ENCODE results near the gene FBXL7. TPM values are rescaled to one million over a fixed set of nuclear protein-coding genes. Genes with fewer than 3 reads are reported as not detected.

FBXL7 gene
- total RNA-seq, 4 donors from 2014 or later: 5.7 to 47.4 (median 6.3) TPM

DNA sequence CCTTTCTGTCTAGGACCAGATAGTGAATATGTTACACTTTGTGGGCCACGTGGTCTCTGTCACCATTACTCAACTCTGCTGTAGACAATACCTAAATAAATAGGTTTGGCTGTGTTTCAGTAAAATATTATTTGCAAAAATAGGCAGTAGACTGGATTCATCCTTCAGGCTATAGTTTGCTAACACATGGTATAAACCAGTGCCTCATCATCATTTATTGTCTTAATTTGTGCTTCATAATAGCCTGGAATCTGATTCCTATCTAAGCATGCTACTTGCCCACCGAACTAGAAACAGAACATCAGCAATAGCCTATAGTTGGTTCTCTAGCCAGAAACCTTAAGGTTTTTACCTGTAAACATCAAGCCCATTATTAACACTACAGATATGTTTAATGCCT lies 215.6 kb downstream of the FBXL7 start:
- Histone ChIP-seq H3K4me1 (peaks cover 0 to 5% (median 0%) of the 10 kb centered on the region in 4 donors), H3K36me3 (no peaks in the 10 kb centered on the region), H3K4me3 (no peak overlapping the region), H3K9me3 (no peaks in the 10 kb centered on the region), H3K27me3 (no peaks in the 10 kb centered on the region), H3K27ac (no peak overlapping the region)
- DNase-seq: no peak
- TF ChIP-seq POLR2AphosphoS5 (IDR thresholded peaks at IDR 0.05) (no peak), POLR2A (IDR thresholded peaks at IDR 0.05) (no peak), EP300 (IDR thresholded peaks at IDR 0.05; ENCODE audit: low read depth) (no peak)
- TF ChIP-seq, protein P1, sequence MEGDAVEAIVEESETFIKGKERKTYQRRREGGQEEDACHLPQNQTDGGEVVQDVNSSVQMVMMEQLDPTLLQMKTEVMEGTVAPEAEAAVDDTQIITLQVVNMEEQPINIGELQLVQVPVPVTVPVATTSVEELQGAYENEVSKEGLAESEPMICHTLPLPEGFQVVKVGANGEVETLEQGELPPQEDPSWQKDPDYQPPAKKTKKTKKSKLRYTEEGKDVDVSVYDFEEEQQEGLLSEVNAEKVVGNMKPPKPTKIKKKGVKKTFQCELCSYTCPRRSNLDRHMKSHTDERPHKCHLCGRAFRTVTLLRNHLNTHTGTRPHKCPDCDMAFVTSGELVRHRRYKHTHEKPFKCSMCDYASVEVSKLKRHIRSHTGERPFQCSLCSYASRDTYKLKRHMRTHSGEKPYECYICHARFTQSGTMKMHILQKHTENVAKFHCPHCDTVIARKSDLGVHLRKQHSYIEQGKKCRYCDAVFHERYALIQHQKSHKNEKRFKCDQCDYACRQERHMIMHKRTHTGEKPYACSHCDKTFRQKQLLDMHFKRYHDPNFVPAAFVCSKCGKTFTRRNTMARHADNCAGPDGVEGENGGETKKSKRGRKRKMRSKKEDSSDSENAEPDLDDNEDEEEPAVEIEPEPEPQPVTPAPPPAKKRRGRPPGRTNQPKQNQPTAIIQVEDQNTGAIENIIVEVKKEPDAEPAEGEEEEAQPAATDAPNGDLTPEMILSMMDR (IDR thresholded peaks at IDR 0.05): no peak
- intact Hi-C loops (cut with DNase I; ENCODE audit: low total_unique reads) (no loop called here), in situ Hi-C loops (cut with MboI; ENCODE audit: low pct_ligation_motif_present in 1 of 4, low pct_unique_long_range_greater_than_20kb in 1 of 4, low sequenced_read_pairs in 3 of 4) (no loop called here)
- WGBS, 2 donors (ENCODE audit: low coverage in 1 of 2): 74 to 76% methylated on average over 2 of the region's 2 CpGs

DNA sequence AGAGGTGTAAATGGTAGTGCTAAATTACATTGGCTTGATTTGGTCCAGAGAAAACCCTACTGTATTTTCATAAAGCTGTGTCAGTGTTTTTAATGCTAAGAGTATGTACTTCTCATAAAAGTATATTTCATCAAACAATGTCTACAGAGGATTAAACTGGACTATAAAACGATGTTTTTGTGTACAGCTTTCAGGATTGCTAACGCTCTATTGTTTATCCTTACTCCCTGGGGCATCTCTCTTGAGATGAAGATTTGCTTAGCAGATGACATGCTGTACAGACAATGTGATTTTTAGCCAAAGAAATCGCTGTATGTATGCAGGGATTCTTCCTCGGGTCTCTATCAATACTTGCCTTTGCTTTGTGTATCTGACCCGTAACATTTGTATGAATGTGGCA lies 216.0 kb downstream of the FBXL7 start:
- no peak for DNase-seq
- Histone ChIP-seq H3K36me3 (no peaks in the 10 kb centered on the region), H3K27ac (no peak overlapping the region), H3K4me1 (peaks cover 0 to 5% (median 0%) of the 10 kb centered on the region in 4 donors), H3K4me3 (no peak overlapping the region), H3K9me3 (no peaks in the 10 kb centered on the region), H3K27me3 (no peaks in the 10 kb centered on the region)
- no peak for TF ChIP-seq EP300 (IDR thresholded peaks at IDR 0.05; ENCODE audit: low read depth)
- TF ChIP-seq, protein P1 (IDR thresholded peaks at IDR 0.05): no peak
- no peak for TF ChIP-seq POLR2AphosphoS5 (IDR thresholded peaks at IDR 0.05)
- no peak for TF ChIP-seq POLR2A (IDR thresholded peaks at IDR 0.05)
- in situ Hi-C loops (cut with MboI; ENCODE audit: low pct_ligation_motif_present in 1 of 4, low pct_unique_long_range_greater_than_20kb in 1 of 4, low sequenced_read_pairs in 3 of 4): no loop called here
- intact Hi-C loops (cut with DNase I; ENCODE audit: low total_unique reads): no loop called here
- WGBS, 2 donors (ENCODE audit: low coverage in 1 of 2): 52 to 55% methylated on average over 5 of the region's 5 CpGs

DNA sequence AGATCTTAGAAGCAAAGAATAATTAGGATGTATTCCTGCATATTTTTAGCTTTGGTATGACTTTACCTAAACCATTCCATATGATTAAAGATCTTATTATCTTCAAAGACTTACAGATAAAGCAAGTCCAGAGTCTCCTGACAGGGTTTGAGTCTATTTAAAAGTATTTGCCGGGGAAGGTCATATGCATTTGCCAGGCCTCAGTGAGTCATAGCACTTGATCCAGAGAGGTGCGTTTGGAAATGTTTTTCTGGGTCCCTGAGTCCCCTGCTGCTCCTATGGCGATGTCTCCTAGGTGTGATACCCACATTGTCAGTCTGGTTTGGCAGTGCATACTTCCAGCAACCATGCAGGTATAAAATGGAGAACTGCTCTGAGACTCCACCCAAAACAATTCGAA lies 217.0 kb downstream of the FBXL7 start:
- H3K27me3 ChIP-seq: no peaks in the 10 kb centered on the region
- H3K4me3 ChIP-seq: no peak overlapping the region
- WGBS, 2 donors (ENCODE audit: low coverage in 1 of 2): 65% methylated on average over 4 of the region's 4 CpGs; no CpG with 5 or more reads in 1 of the 2 donors
- H3K9me3 ChIP-seq: no peaks in the 10 kb centered on the region
- no peaks in the 10 kb centered on the region for H3K36me3 ChIP-seq
- no peak overlapping the region for H3K27ac ChIP-seq
- no peak for DNase-seq
- intact Hi-C loops (cut with DNase I; ENCODE audit: low total_unique reads): no loop called here
- H3K4me1 ChIP-seq: peaks cover 0 to 5% (median 0%) of the 10 kb centered on the region in 4 donors
- in situ Hi-C loops (cut with MboI; ENCODE audit: low pct_ligation_motif_present in 1 of 4, low pct_unique_long_range_greater_than_20kb in 1 of 4, low sequenced_read_pairs in 3 of 4): no loop called here
- TF ChIP-seq POLR2AphosphoS5 (IDR thresholded peaks at IDR 0.05) (no peak), POLR2A (IDR thresholded peaks at IDR 0.05) (no peak), EP300 (IDR thresholded peaks at IDR 0.05; ENCODE audit: low read depth) (no peak)
- TF ChIP-seq, protein P1 (IDR thresholded peaks at IDR 0.05): no peak

DNA sequence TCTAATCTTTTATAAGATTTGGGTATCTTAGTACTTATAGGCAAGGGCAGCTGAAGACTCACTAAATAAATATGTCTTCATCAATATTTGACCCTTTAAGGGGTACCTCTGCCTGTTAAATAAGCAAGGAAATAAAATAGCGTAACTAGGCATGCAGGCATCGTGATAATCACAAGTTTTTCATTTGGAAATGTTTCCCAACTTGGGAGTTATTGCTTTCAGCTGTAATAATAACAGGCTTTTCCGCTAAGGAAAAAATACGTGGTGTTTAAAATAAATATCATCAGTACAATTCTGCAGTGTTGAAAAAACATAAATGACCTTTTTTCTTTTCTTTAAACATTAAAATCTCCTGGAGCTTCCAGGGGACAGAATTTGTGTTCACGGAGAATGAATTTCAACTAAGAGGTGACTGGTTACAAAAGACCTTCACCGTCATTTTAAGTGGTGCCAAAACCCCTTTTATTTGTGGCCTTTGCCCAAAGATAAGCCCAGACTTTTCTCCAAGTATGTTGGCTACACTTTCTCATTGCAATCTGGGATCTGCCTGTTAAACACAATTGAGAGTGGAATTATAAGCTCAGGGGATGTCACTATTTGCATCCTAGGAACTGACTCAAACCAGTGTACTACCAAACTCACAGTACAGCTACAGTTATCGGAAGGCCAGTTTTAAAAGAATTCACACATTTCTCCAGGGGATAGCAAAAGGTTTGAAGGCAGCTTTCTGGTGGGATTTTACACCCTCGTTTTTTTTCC lies 218.6 kb downstream of the FBXL7 start:
- no peak for TF ChIP-seq EP300 (IDR thresholded peaks at IDR 0.05; ENCODE audit: low read depth)
- no peak for TF ChIP-seq POLR2AphosphoS5 (IDR thresholded peaks at IDR 0.05)
- no peak for TF ChIP-seq POLR2A (IDR thresholded peaks at IDR 0.05)
- TF ChIP-seq, protein P1 (IDR thresholded peaks at IDR 0.05): no peak
- Histone ChIP-seq H3K36me3 (no peaks in the 10 kb centered on the region), H3K9me3 (no peaks in the 10 kb centered on the region), H3K27ac (no peak overlapping the region), H3K27me3 (no peaks in the 10 kb centered on the region), H3K4me3 (no peak overlapping the region), H3K4me1 (peaks cover 0 to 5% (median 0%) of the 10 kb centered on the region in 4 donors)
- intact Hi-C loops (cut with DNase I; ENCODE audit: low total_unique reads) (no loop called here), in situ Hi-C loops (cut with MboI; ENCODE audit: low pct_ligation_motif_present in 1 of 4, low pct_unique_long_range_greater_than_20kb in 1 of 4, low sequenced_read_pairs in 3 of 4) (no loop called here)
- no peak for DNase-seq
- WGBS, 2 donors (ENCODE audit: low coverage in 1 of 2): 40 to 61% methylated on average over 7 to 8 of the region's 8 CpGs

Measured in transverse colon (tissue), 4 donors.